Endothelial cell of umbilical vein (primary cell): ENCODE measurements around the gene DMXL1. TPM values are rescaled to one million over a fixed set of nuclear protein-coding genes. Genes with fewer than 3 reads are reported as not detected.

Experiments
- BruUV-seq: library from RNA; stranded (reverse); fragments of 400-500 nt; replicated peaks from 2 replicates; lab custom pipeline; 2021; lab: Mats Ljungman, UMichigan
- CTCF ChIA-PET: fragments of 300-600, 350-600 bp; sonication (Branson Sonifier 250); formaldehyde crosslinking; loops from one replicate; lab custom pipeline; 2021; ENCODE audit warnings: antibody characterized with exemption, inconsistent platforms; lab: Charles Lee
- POLR2A ChIA-PET: fragments of 300-600, 350-600 bp; sonication (Branson Sonifier 250); formaldehyde crosslinking; loops from one replicate; lab custom pipeline; 2021; ENCODE audit warnings: antibody characterized with exemption, inconsistent platforms; lab: Charles Lee
- DNase-seq: peaks from one replicate; pipeline ENCODE4 v3.0.0-alpha.2; 2011; ENCODE audit warnings: low read depth, low spot score
- FAIRE-seq: peaks from 2 replicates; lab custom pipeline; 2011; peaks lifted over from hg19 to GRCh38; lab: Jason Lieb, UNC
- H2AFZ ChIP-seq: 2 replicates; pipeline ENCODE4 v1.6.0; 2012; ENCODE audit warnings: low read depth, low read length, control low read depth, inconsistent platforms
- H3K27ac ChIP-seq: 2 replicates; pipeline ENCODE4 v1.5.1; 2011; ENCODE audit warnings: low read depth, mild to moderate bottlenecking, control low read depth, low read length, moderate library complexity; ENCODE audit not compliant: insufficient read depth
- H3K27me3 ChIP-seq, 2 experiments: 2 replicates each; pipeline versions ENCODE4 v1.6.0 to v1.6.1; 2011; ENCODE audit warnings: low read length in 2 of 2, mixed read lengths in 1 of 2; ENCODE audit not compliant: control insufficient read depth in 2 of 2, insufficient read depth in 2 of 2
- H3K36me3 ChIP-seq, 2 experiments: 2 replicates in 1 of 2; 3 replicates in 1 of 2; pipeline ENCODE4 v1.5.1; 2011; ENCODE audit warnings: low read length in 2 of 2, mild to moderate bottlenecking in 1 of 2, moderate library complexity in 1 of 2; ENCODE audit not compliant: control insufficient read depth in 2 of 2, insufficient read depth in 2 of 2; ENCODE audit errors: extremely low read depth in 1 of 2
- H3K4me1 ChIP-seq: 3 replicates; pipeline ENCODE4 v1.5.1; 2011; ENCODE audit warnings: mild to moderate bottlenecking, low read length; ENCODE audit not compliant: control insufficient read depth, insufficient read depth; ENCODE audit errors: extremely low read depth
- H3K4me2 ChIP-seq: 2 replicates; pipeline ENCODE4 v1.6.1; 2011; ENCODE audit warnings: low read length, control low read depth, mixed read lengths; ENCODE audit not compliant: insufficient read depth
- H3K4me3 ChIP-seq, 3 experiments: fragments of 200-600 bp in 1 of 3; sonication (generic), shearing (Covaris generic) in 1 of 3; replicated peaks in 1 of 3; 2 replicates each; pipeline ENCODE4 v1.5.1; 2011 to 2016; ENCODE audit warnings: control low read depth in 3 of 3, low read length in 3 of 3, mild to moderate bottlenecking in 2 of 3, inconsistent platforms in 1 of 3, low read depth in 1 of 3, moderate library complexity in 1 of 3; ENCODE audit not compliant: insufficient read depth in 1 of 3
- H3K79me2 ChIP-seq: 2 replicates; pipeline ENCODE4 v1.6.0; 2012; ENCODE audit warnings: low read length, inconsistent platforms; ENCODE audit not compliant: control insufficient read depth, insufficient read depth
- H3K9ac ChIP-seq: replicated peaks from 2 replicates; pipeline ENCODE3; 2011; ENCODE audit warnings: low read length, control low read depth; ENCODE audit not compliant: insufficient read depth; ENCODE audit errors: extremely low read depth
- H3K9me1 ChIP-seq: replicated peaks from 3 replicates; pipeline ENCODE4 v1.6.0; 2011; ENCODE audit warnings: mild to moderate bottlenecking, low read length; ENCODE audit not compliant: control insufficient read depth, insufficient read depth; ENCODE audit errors: extremely low read depth
- H3K9me3 ChIP-seq: replicated peaks from 2 replicates; pipeline ENCODE4 v1.5.1; 2012; ENCODE audit warnings: low read length, inconsistent platforms; ENCODE audit not compliant: control insufficient read depth, insufficient read depth
- H4K20me1 ChIP-seq: replicated peaks from 2 replicates; pipeline ENCODE3; 2011; ENCODE audit warnings: mild to moderate bottlenecking, low read length; ENCODE audit not compliant: control insufficient read depth, insufficient read depth; ENCODE audit errors: extremely low read depth
- EZH2 ChIP-seq: IDR thresholded peaks from 2 replicates; pipeline ENCODE4 v1.6.1; 2012; ENCODE audit warnings: borderline replicate concordance, low read depth, mild to moderate bottlenecking, moderate library complexity, low read length, inconsistent platforms; ENCODE audit not compliant: severe bottlenecking
- FOS ChIP-seq: IDR thresholded peaks from 2 replicates; pipeline ENCODE4 v1.6.1; 2011; ENCODE audit warnings: mild to moderate bottlenecking, low read length, moderate library complexity, borderline replicate concordance; ENCODE audit not compliant: insufficient read depth
- GATA2 ChIP-seq: IDR thresholded peaks from 2 replicates; pipeline ENCODE4 v1.7.0; 2011; ENCODE audit warnings: low read depth, mild to moderate bottlenecking, moderate library complexity, mixed read lengths, low read length; ENCODE audit not compliant: insufficient read length, insufficient read depth
- JUN ChIP-seq: IDR thresholded peaks from 2 replicates; pipeline ENCODE4 v1.6.1; 2011; ENCODE audit warnings: borderline replicate concordance, low read depth; ENCODE audit not compliant: insufficient read length, insufficient read depth
- MYC ChIP-seq: IDR thresholded peaks from one replicate; pipeline ENCODE4 v1.6.1; 2011; ENCODE audit warnings: mild to moderate bottlenecking, low read depth, low read length
- POLR2A ChIP-seq: IDR thresholded peaks from 2 replicates; pipeline ENCODE4 v1.6.1; 2012; ENCODE audit warnings: low read depth, mild to moderate bottlenecking, control low read depth, low read length
- POLR2AphosphoS5 ChIP-seq: IDR thresholded peaks from 2 replicates; pipeline ENCODE4 v1.6.1; 2012; ENCODE audit warnings: low read depth, mild to moderate bottlenecking, control low read depth, low read length, moderate library complexity; ENCODE audit not compliant: insufficient read depth
- dilution Hi-C: fragments of 300-500 bp; cut with MboI; formaldehyde crosslinking; loops from one replicate; pipeline ENCODE4 v1.15.0; 2019; ENCODE audit warnings: low sequenced_read_pairs; ENCODE audit not compliant: extremely low pct_ligation_motif_present
- intact Hi-C: fragments of 100-400 bp; cut with micrococcal nuclease; formaldehyde crosslinking; loops from one replicate; pipeline ENCODE4 v1.10.0; 2022
- polyA plus RNA-seq, 4 experiments: library from polyadenylated mRNA; depleted of rRNA in 3 of 4; stranded (reverse) in 3 of 4; unstranded in 1 of 4; fragments of >200 nt; gene quantifications; 2 replicates each; pipeline versions ENCODE4 v1.2.1 to v1.2.3, GENCODE V29; 2011 to 2012; ENCODE audit warnings: missing spikeins in 1 of 4
- total RNA-seq: library from RNA; stranded (reverse); gene quantifications from 2 replicates; pipeline ENCODE4 v1.2.3, GENCODE V29; 2021
- TF ChIP-seq, protein P1 (sequence below), 2 donors: IDR thresholded peaks; 1 replicate in 1 of 2; 2 replicates in 1 of 2; pipeline ENCODE4 v1.5.1; 2011; ENCODE audit warnings: low read length in 2 of 2, mild to moderate bottlenecking in 2 of 2, moderate library complexity in 2 of 2, control low read depth in 1 of 2, inconsistent platforms in 1 of 2, low read depth in 1 of 2; ENCODE audit not compliant: insufficient read depth in 1 of 2; ENCODE audit errors: extremely low read depth in 1 of 2
- TF ChIP-seq, protein P2 (sequence below): IDR thresholded peaks from 2 replicates; pipeline ENCODE4 v1.6.1; 2011; ENCODE audit not compliant: insufficient read depth, insufficient read length

Gene DMXL1
- total and polyA plus RNA-seq, 2 donors (not counting 3 experiments of a cell fraction or from before 2014, with no cell fraction given): 5.4 to 24.7 TPM

GRCh38 chr5:119292701-119293515 lies 222.0 kb downstream of the DMXL1 start:
- no TSS peak for BruUV-seq
- H3K27me3 ChIP-seq: no peaks in the 10 kb centered on the region
- no peaks in the 10 kb centered on the region for H4K20me1 ChIP-seq
- no peaks in the 10 kb centered on the region for H3K9me3 ChIP-seq
- peaks cover 3% of the 10 kb centered on the region for H3K4me1 ChIP-seq
- no peak overlapping the region for H3K9ac ChIP-seq
- H3K36me3 ChIP-seq: no peaks in the 10 kb centered on the region
- no peak for FAIRE-seq
- ChIA-PET CTCF (no interaction called here), POLR2A (no interaction called here)
- H2AFZ ChIP-seq: no peak overlapping the region
- intact Hi-C loops: no loop called here
- no peak overlapping the region for H3K27ac ChIP-seq
- no peak for DNase-seq
- no peaks in the 10 kb centered on the region for H3K79me2 ChIP-seq
- no peaks in the 10 kb centered on the region for H3K9me1 ChIP-seq
- dilution Hi-C loops: no loop called here
- H3K4me2 ChIP-seq: no peak overlapping the region
- no peak for TF ChIP-seq FOS
- H3K4me3 ChIP-seq: no peak overlapping the region

- dilution Hi-C loops (no loop called here), intact Hi-C loops (no loop called here)
- H3K36me3 ChIP-seq: no peaks in the 10 kb centered on the region
- no peak overlapping the region for H3K4me2 ChIP-seq
- no peaks in the 10 kb centered on the region for H3K79me2 ChIP-seq
- no peak overlapping the region for H3K27ac ChIP-seq
- TF ChIP-seq POLR2AphosphoS5: no peak
- TF ChIP-seq MYC: no peak
- TF ChIP-seq, protein P1, sequence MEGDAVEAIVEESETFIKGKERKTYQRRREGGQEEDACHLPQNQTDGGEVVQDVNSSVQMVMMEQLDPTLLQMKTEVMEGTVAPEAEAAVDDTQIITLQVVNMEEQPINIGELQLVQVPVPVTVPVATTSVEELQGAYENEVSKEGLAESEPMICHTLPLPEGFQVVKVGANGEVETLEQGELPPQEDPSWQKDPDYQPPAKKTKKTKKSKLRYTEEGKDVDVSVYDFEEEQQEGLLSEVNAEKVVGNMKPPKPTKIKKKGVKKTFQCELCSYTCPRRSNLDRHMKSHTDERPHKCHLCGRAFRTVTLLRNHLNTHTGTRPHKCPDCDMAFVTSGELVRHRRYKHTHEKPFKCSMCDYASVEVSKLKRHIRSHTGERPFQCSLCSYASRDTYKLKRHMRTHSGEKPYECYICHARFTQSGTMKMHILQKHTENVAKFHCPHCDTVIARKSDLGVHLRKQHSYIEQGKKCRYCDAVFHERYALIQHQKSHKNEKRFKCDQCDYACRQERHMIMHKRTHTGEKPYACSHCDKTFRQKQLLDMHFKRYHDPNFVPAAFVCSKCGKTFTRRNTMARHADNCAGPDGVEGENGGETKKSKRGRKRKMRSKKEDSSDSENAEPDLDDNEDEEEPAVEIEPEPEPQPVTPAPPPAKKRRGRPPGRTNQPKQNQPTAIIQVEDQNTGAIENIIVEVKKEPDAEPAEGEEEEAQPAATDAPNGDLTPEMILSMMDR (IDR thresholded peaks at IDR 0.05; ENCODE audit: extremely low read depth in 1 of 2, insufficient read depth in 1 of 2, low read depth in 1 of 2, low read length in 2 of 2): no peak
- TF ChIP-seq FOS: no peak
- TF ChIP-seq JUN: no peak
- TF ChIP-seq EZH2: no peak
- TF ChIP-seq POLR2A: no peak
- TF ChIP-seq, protein P2, sequence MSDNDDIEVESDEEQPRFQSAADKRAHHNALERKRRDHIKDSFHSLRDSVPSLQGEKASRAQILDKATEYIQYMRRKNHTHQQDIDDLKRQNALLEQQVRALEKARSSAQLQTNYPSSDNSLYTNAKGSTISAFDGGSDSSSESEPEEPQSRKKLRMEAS: no peak
- TF ChIP-seq GATA2: no peak
- H3K9ac ChIP-seq: no peak overlapping the region
- H2AFZ ChIP-seq: no peak overlapping the region
- no peaks in the 10 kb centered on the region for H3K27me3 ChIP-seq
- no peak for FAIRE-seq
- BruUV-seq: no TSS peak
- no peak for DNase-seq
- ChIA-PET POLR2A (no interaction called here), CTCF (no interaction called here)
- H3K9me1 ChIP-seq: no peaks in the 10 kb centered on the region
- no peaks in the 10 kb centered on the region for H3K9me3 ChIP-seq
- H3K4me1 ChIP-seq: no peaks in the 10 kb centered on the region
- H3K4me3 ChIP-seq: no peak overlapping the region
- no peaks in the 10 kb centered on the region for H4K20me1 ChIP-seq
Observed at GRCh38 chr5:119293516-119293829, 222.6 kb downstream of the DMXL1 start.
